ENCODE data around the gene SHISA2. TPM values are rescaled to one million over a fixed set of nuclear protein-coding genes. Genes with fewer than 3 reads are reported as not detected.

SHISA2 gene
- total RNA-seq, 1 experiment from 2014 or later: 8.1 TPM

DNA sequence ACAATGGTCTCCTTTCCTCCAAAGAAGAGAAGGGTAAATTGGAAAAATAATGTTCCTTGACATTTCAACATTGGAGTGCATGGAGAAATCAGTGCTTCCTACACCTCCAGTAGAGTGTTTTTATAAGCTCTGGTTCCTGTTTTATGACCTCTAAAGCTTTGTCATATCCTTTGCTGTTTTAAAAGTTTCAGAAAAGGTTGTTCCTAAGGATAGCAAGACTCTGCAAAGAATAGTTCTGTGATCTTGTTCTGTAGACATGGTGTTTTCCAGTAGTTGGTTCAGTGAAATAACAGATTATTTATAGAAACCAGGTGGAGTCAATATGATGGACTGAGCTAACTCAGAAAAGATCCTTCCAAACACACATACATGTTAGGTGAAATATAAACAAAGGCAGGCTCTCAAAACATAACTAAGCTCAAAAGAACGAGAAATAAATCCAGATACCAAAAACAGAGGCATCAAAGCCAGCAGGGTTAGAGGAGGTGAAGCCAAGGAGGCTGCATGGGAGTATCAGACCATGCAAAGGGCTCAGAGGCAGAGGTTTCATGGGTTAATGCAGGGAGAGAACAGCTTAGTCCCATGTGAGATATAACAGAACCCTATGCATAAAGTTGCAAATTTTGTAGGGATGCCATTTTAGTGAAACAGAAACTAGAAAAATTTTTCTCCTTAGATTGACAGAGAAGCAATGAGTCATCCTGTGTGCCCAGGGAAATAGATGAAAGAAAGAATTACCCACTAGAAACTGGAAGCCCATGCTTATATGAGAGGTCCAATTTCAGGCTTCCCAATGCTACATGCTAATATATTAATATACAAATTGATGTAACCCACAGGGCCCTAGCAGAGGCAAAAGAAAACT, 44.3 kb downstream of the SHISA2 start:
- H3K56ac ChIP-seq (ENCODE audit: insufficient read length, low read depth, low read length): no peak overlapping the region
- no peaks in the 10 kb centered on the region for H3K9me3 ChIP-seq (ENCODE audit: control insufficient read depth, low read depth, low read length)
- no peaks in the 10 kb centered on the region for H3K23me2 ChIP-seq (ENCODE audit: insufficient read length, low read depth, low read length, poor library complexity, severe bottlenecking)
- no peak overlapping the region for H3K14ac ChIP-seq (ENCODE audit: insufficient read depth, low read length)
- H3K27ac ChIP-seq (ENCODE audit: insufficient read length, low read depth, low read length): no peak overlapping the region
- no peaks in the 10 kb centered on the region for H3K27me3 ChIP-seq (ENCODE audit: insufficient read depth, low read length)
- no peak overlapping the region for H3K9ac ChIP-seq (ENCODE audit: extremely low read depth, insufficient read length, low read length)
- no peaks in the 10 kb centered on the region for H3K79me2 ChIP-seq (ENCODE audit: insufficient read depth, low read length)
- H4K91ac ChIP-seq (ENCODE audit: insufficient read length, low read depth, low read length): no peak overlapping the region
- H3K4me1 ChIP-seq (ENCODE audit: insufficient read depth, low read length): no peaks in the 10 kb centered on the region
- no CpG with 5 or more reads among the region's 1 CpG for WGBS (ENCODE audit: extremely low coverage, insufficient read length, low lambda C conversion rate)
- no peak for DNase-seq
- H3K27me3 Mint-ChIP-seq (ENCODE audit: low read depth): no peaks in the 10 kb centered on the region
- peaks cover 0 to 13% (median 2%) of the 10 kb centered on the region in 3 experiments; a peak in 3 of 7 replicates for H3K36me3 Mint-ChIP-seq (ENCODE audit: insufficient read depth in 1 of 3, low read depth in 3 of 3)
- H4K20me1 ChIP-seq (ENCODE audit: control insufficient read depth, insufficient read depth, insufficient read length): no peaks in the 10 kb centered on the region
- H3T11ph ChIP-seq (ENCODE audit: low read length): no peak overlapping the region
- H3K4me3 Mint-ChIP-seq: no peak overlapping the region
- no peak overlapping the region for H3K4me2 ChIP-seq (ENCODE audit: insufficient read depth, insufficient read length, low read length)
- H2BK120ac ChIP-seq (ENCODE audit: low read depth, low read length, poor library complexity, severe bottlenecking): no peak overlapping the region
- no peak overlapping the region for H4K5ac ChIP-seq (ENCODE audit: insufficient read length, low read depth, low read length)
- H3K18ac ChIP-seq (ENCODE audit: insufficient read length, low read depth, low read length): no peak overlapping the region
- H3K4me1 Mint-ChIP-seq: peaks cover 7 to 10% of the 10 kb centered on the region in 2 experiments
- H2BK20ac ChIP-seq (ENCODE audit: low read depth, low read length, poor library complexity, severe bottlenecking): no peak overlapping the region
- H2BK12ac ChIP-seq (ENCODE audit: insufficient read length, low read depth, low read length): no peak overlapping the region
- H3K9me3 Mint-ChIP-seq: peaks cover 8 to 11% of the 10 kb centered on the region in 2 experiments; a peak in 4 of 5 replicates
- H3K79me1 ChIP-seq (ENCODE audit: insufficient read depth, low read depth, low read length, poor library complexity, severe bottlenecking): no peaks in the 10 kb centered on the region
- no peak overlapping the region for H4K8ac ChIP-seq (replicated peaks; ENCODE audit: insufficient read length, low read depth, low read length)
- H3K4ac ChIP-seq (ENCODE audit: low read depth, low read length): no peak overlapping the region
- H2BK15ac ChIP-seq (ENCODE audit: low read depth, low read length): no peak overlapping the region
- H3K23ac ChIP-seq (ENCODE audit: insufficient read length, low read depth, low read length): no peak overlapping the region
- no peak overlapping the region for H2AK5ac ChIP-seq (ENCODE audit: insufficient read length, low read length)
- H3K27ac Mint-ChIP-seq: no peak overlapping the region
- no peak overlapping the region for H2BK5ac ChIP-seq (ENCODE audit: insufficient read length, low read length)
- H2AFZ ChIP-seq (ENCODE audit: low read length): no peak overlapping the region
- TF ChIP-seq, protein P1, sequence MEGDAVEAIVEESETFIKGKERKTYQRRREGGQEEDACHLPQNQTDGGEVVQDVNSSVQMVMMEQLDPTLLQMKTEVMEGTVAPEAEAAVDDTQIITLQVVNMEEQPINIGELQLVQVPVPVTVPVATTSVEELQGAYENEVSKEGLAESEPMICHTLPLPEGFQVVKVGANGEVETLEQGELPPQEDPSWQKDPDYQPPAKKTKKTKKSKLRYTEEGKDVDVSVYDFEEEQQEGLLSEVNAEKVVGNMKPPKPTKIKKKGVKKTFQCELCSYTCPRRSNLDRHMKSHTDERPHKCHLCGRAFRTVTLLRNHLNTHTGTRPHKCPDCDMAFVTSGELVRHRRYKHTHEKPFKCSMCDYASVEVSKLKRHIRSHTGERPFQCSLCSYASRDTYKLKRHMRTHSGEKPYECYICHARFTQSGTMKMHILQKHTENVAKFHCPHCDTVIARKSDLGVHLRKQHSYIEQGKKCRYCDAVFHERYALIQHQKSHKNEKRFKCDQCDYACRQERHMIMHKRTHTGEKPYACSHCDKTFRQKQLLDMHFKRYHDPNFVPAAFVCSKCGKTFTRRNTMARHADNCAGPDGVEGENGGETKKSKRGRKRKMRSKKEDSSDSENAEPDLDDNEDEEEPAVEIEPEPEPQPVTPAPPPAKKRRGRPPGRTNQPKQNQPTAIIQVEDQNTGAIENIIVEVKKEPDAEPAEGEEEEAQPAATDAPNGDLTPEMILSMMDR (conservative IDR thresholded peaks at IDR 0.05): no peak

Other genes with a start within 250 kb of the SHISA2 start
- gene RNF6, start 170.3 kb upstream of the SHISA2 start, total RNA-seq (2021): 18.3 and 19.5 TPM in 2 replicates
- 16.2 and 18.1 TPM in 2 replicates for gene CDK8, start 202.1 kb upstream of the SHISA2 start, total RNA-seq (2021)